H1 (cell line): ENCODE results near the gene POP7. TPM values are rescaled to one million over a fixed set of nuclear protein-coding genes. Genes with fewer than 3 reads are reported as not detected.

Source experiments
- CBX5 ChIP-seq: fragments of 300-800, 300-1000 bp; sonication (generic); IDR thresholded peaks from 2 replicates; pipeline ENCODE4 v1.7.1; 2016; ENCODE audit warnings: antibody characterized with exemption, low read length, low read depth
- HDAC2 ChIP-seq, 2 experiments: fragments of 300-600 bp in 1 of 2; sonication (generic) in 1 of 2; IDR thresholded peaks; 2 replicates each; pipeline ENCODE4 v1.6.1; 2011 to 2012; ENCODE audit warnings: low read depth in 2 of 2, low read length in 2 of 2, mild to moderate bottlenecking in 2 of 2, moderate library complexity in 2 of 2, borderline replicate concordance in 1 of 2, inconsistent platforms in 1 of 2
- JUND ChIP-seq: IDR thresholded peaks from 2 replicates; pipeline ENCODE4 v1.6.1; 2011; ENCODE audit warnings: mild to moderate bottlenecking, improper control_type of control experiment, low read length
- POLR2A ChIP-seq, 2 experiments: IDR thresholded peaks; 1 replicate in 1 of 2; 2 replicates in 1 of 2; pipeline ENCODE4 v1.6.1; 2011; ENCODE audit warnings: low read depth in 2 of 2, low read length in 2 of 2, mild to moderate bottlenecking in 2 of 2; ENCODE audit errors: control extremely low read depth in 1 of 2
- polyA plus RNA-seq, 7 experiments: library from polyadenylated mRNA; depleted of rRNA in 3 of 7; stranded (reverse) in 5 of 7; unstranded in 2 of 7; fragments of >200 nt in 5 of 7; fragments of 200-250 nt in 2 of 7; gene quantifications; 1 replicate in 5 of 7; 2 replicates in 1 of 7; 4 replicates in 1 of 7; pipeline versions ENCODE4 v1.2.1 to v1.2.3, GENCODE V29; 2011 to 2013; ENCODE audit warnings: missing spikeins in 2 of 7, mixed read lengths in 2 of 7
- total RNA-seq: library from RNA; stranded (reverse); fragmentation: NEBNext Ultra II Directional; extraction: Animal tissue kit (Norgen Biotek cat#: 25700); gene quantifications from 2 replicates; pipeline ENCODE4 v1.2.1, GENCODE V29; 2021

The POP7 gene
- total and polyA plus RNA-seq, 2 of the 8 experiments (the other 6 are each of a cell fraction or from before 2014, with no cell fraction given) = 92.5 to 135 TPM

DNA sequence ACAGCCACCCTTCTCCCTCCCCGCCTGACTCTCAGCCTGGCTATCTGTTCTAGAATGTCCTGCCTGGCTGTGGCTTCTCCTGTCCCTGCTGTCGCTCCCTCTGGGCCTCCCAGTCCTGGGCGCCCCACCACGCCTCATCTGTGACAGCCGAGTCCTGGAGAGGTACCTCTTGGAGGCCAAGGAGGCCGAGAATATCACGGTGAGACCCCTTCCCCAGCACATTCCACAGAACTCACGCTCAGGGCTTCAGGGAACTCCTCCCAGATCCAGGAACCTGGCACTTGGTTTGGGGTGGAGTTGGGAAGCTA lies 15.5 kb downstream of the POP7 start (continued):
- no peak for TF ChIP-seq HDAC2 (IDR thresholded peaks at IDR 0.05; ENCODE audit: borderline replicate concordance in 1 of 2, low read depth in 2 of 2, low read length in 2 of 2)
- TF ChIP-seq POLR2A (IDR thresholded peaks at IDR 0.05; ENCODE audit: control extremely low read depth in 1 of 2, low read depth in 2 of 2, low read length in 2 of 2) = no peak
- no peak for TF ChIP-seq CBX5
- TF ChIP-seq JUND = no peak
- TF ChIP-seq, all 59 proteins: peak for 0
